GM12878 (cell line): Measurements from ENCODE around the gene METTL9. TPM values are rescaled to one million over a fixed set of nuclear protein-coding genes. Genes with fewer than 3 reads are reported as not detected.
"Not testable (repeated sequence)": the region's sequence is repeated elsewhere in the genome, so short reads cannot be mapped to it uniquely, and the experiment has no call there.

Experiments used
- ATAC-seq: fragments of 200-7000 bp; cut with Tn5 transposase; 3 replicates; pipeline ENCODE4 v1.9.1; 2020; ENCODE audit warnings: mild to moderate bottlenecking, moderate library complexity
- BruUV-seq: library from RNA; stranded (reverse); fragments of 400-500 nt; replicated peaks from 2 replicates; lab custom pipeline; 2021; lab: Mats Ljungman, UMichigan
- CTCF ChIA-PET: fragments of 300-600 bp; sonication (Branson Sonifier 250); formaldehyde crosslinking; extraction: SDS; loops from one replicate; lab custom pipeline; 2021; ENCODE audit warnings: inconsistent platforms; lab: Yijun Ruan, JAX
- POLR2A ChIA-PET: fragments of 350-600 bp; formaldehyde crosslinking; extraction: SDS; loops from one replicate; lab custom pipeline; 2021; ENCODE audit warnings: inconsistent platforms; lab: Charles Lee
- RAD21 ChIA-PET: fragments of 300-600 bp; sonication (Branson Sonifier 250); formaldehyde crosslinking; loops from one replicate; lab custom pipeline; 2023; ENCODE audit warnings: antibody characterized with exemption; ENCODE audit not compliant: unreplicated experiment; lab: Charles Lee
- SMC1A ChIA-PET: fragments of 300-600 bp; sonication (Branson Sonifier 250); formaldehyde crosslinking; loops from one replicate; lab custom pipeline; 2023; ENCODE audit not compliant: unreplicated experiment, uncharacterized antibody; lab: Charles Lee
- DNase-seq: peaks from one replicate; pipeline ENCODE4 v3.0.0-alpha.2; 2011; ENCODE audit warnings: low read depth, low spot score
- FAIRE-seq: peaks from 3 replicates; lab custom pipeline; 2011; peaks lifted over from hg19 to GRCh38; lab: Jason Lieb, UNC
- H2AFZ ChIP-seq: 2 replicates; pipeline ENCODE4 v1.6.0; 2011; ENCODE audit warnings: low read depth, low read length, control low read depth; ENCODE audit not compliant: control insufficient read depth
- H3K27ac ChIP-seq: 2 replicates; pipeline ENCODE4 v1.5.1; 2011; ENCODE audit warnings: control low read depth; ENCODE audit not compliant: control insufficient read depth, insufficient read depth
- H3K27me3 ChIP-seq, 2 experiments: replicated peaks in 1 of 2; 2 replicates each; pipeline versions ENCODE4 v1.6.0 to v1.6.1; 2011; ENCODE audit warnings: low read length in 1 of 2; ENCODE audit not compliant: control insufficient read depth in 2 of 2, insufficient read depth in 2 of 2
- H3K36me3 ChIP-seq, 2 experiments: 2 replicates each; pipeline ENCODE4 v1.5.1; 2011; ENCODE audit warnings: low read length in 1 of 2; ENCODE audit not compliant: control insufficient read depth in 2 of 2, insufficient read depth in 2 of 2
- H3K4me1 ChIP-seq: 2 replicates; pipeline ENCODE4 v1.6.1; 2011; ENCODE audit warnings: mild to moderate bottlenecking, low read length, moderate library complexity, mixed read lengths; ENCODE audit not compliant: control insufficient read depth, insufficient read depth
- H3K4me2 ChIP-seq: 2 replicates; pipeline ENCODE4 v1.6.0; 2011; ENCODE audit warnings: control low read depth; ENCODE audit not compliant: control insufficient read depth, insufficient read depth
- H3K4me3 ChIP-seq: fragments of 200-600 bp; sonication (generic); 2 replicates; pipeline ENCODE4 v1.5.1; 2016
- H3K79me2 ChIP-seq: 2 replicates; pipeline ENCODE4 v1.6.0; 2011; ENCODE audit warnings: low read length; ENCODE audit not compliant: control insufficient read depth, insufficient read depth
- H3K9ac ChIP-seq: 2 replicates; pipeline ENCODE4 v1.8.0; 2011; ENCODE audit warnings: low read length, control low read depth, mixed read lengths; ENCODE audit not compliant: control insufficient read depth, insufficient read depth
- H3K9me3 ChIP-seq: replicated peaks from 3 replicates; pipeline ENCODE4 v1.5.1; 2011; ENCODE audit warnings: mild to moderate bottlenecking, low read length; ENCODE audit not compliant: control insufficient read depth, insufficient read depth
- H4K20me1 ChIP-seq: 2 replicates; pipeline ENCODE4 v1.6.0; 2011; ENCODE audit not compliant: control insufficient read depth, insufficient read depth
- FOXK2 ChIP-seq: fragments of 450-650 bp; IDR thresholded peaks from 2 replicates; pipeline ENCODE4 v1.6.1; 2017; ENCODE audit warnings: mild to moderate bottlenecking, moderate library complexity
- HDAC6 ChIP-seq: fragments of 200-600 bp; sonication (generic); IDR thresholded peaks from one replicate; pipeline ENCODE4 v1.8.0; 2017; ENCODE audit warnings: antibody characterized with exemption; ENCODE audit not compliant: unreplicated experiment
- JUNB ChIP-seq: IDR thresholded peaks from 2 replicates; pipeline ENCODE4 v1.6.1; 2016; ENCODE audit warnings: antibody characterized with exemption, mild to moderate bottlenecking
- LARP7 ChIP-seq: fragments of 450-650 bp; IDR thresholded peaks from 2 replicates; pipeline ENCODE4 v1.6.1; 2017; ENCODE audit warnings: mild to moderate bottlenecking
- NFIC ChIP-seq: IDR thresholded peaks from 2 replicates; pipeline ENCODE4 v1.6.1; 2012; ENCODE audit warnings: low read depth, mild to moderate bottlenecking, inconsistent platforms, low read length, moderate library complexity
- RAD21 ChIP-seq: IDR thresholded peaks from 2 replicates; pipeline ENCODE4 v1.6.1; 2011; ENCODE audit warnings: mild to moderate bottlenecking, low read depth, low read length, moderate library complexity; ENCODE audit not compliant: insufficient read depth
- WGBS: methylation state at CpG from one replicate; pipeline ENCODE4 v1.1.6; 2016; ENCODE audit warnings: low lambda C conversion rate; ENCODE audit not compliant: insufficient replicate concordance, insufficient coverage; ENCODE audit errors: missing lambda C conversion rate; 5-methylcytosine and 5-hydroxymethylcytosine counted together
- in situ Hi-C: fragments of 300-500 bp; cut with MboI; formaldehyde crosslinking; loops from 9 replicates; pipeline ENCODE4 v1.14.3; 2018; ENCODE audit warnings: mixed read lengths
- intact Hi-C: fragments of 100-400 bp; cut with micrococcal nuclease; formaldehyde crosslinking; loops from one replicate; pipeline ENCODE4 v1.14.2; 2022; ENCODE audit not compliant: unreplicated experiment
- polyA plus RNA-seq, 11 experiments: library from polyadenylated mRNA; depleted of rRNA in 4 of 11; unstranded in 6 of 11; stranded (reverse) in 5 of 11; fragments of >200 nt; fragmentation: Nextera tagmentation in 4 of 11; fragmentation: Illumina TruSeq in 1 of 11; extraction: Ambion mirVana in 4 of 11; extraction: Trizol in 1 of 11; gene quantifications; 1 replicate in 1 of 11; 2 replicates in 10 of 11; pipeline versions ENCODE4 v1.2.1 to v1.2.3, GENCODE V29; 2011 to 2016; ENCODE audit warnings: inconsistent platforms in 2 of 11, missing spikeins in 2 of 11, low read depth in 1 of 11
- total RNA-seq, 4 experiments: library from RNA; depleted of rRNA in 3 of 4; stranded (reverse); fragments of >200 nt in 3 of 4; fragmentation: Illumina TruSeq in 1 of 4; extraction: Trizol in 1 of 4; gene quantifications; 2 replicates each; pipeline versions ENCODE4 v1.2.1 to v1.2.3, GENCODE V29; 2013 to 2021
- TF ChIP-seq, protein P1 (sequence below): fragments of 450-650 bp; IDR thresholded peaks from 2 replicates; pipeline ENCODE4 v1.6.1; 2018; ENCODE audit warnings: mild to moderate bottlenecking, low read depth, moderate library complexity; ENCODE audit not compliant: partially characterized antibody

The METTL9 gene
- total and polyA plus RNA-seq, 10 of the 15 experiments (the other 5 are each of a cell fraction or from before 2014, with no cell fraction given) = 19.4 to 119 (median 101) TPM

DNA sequence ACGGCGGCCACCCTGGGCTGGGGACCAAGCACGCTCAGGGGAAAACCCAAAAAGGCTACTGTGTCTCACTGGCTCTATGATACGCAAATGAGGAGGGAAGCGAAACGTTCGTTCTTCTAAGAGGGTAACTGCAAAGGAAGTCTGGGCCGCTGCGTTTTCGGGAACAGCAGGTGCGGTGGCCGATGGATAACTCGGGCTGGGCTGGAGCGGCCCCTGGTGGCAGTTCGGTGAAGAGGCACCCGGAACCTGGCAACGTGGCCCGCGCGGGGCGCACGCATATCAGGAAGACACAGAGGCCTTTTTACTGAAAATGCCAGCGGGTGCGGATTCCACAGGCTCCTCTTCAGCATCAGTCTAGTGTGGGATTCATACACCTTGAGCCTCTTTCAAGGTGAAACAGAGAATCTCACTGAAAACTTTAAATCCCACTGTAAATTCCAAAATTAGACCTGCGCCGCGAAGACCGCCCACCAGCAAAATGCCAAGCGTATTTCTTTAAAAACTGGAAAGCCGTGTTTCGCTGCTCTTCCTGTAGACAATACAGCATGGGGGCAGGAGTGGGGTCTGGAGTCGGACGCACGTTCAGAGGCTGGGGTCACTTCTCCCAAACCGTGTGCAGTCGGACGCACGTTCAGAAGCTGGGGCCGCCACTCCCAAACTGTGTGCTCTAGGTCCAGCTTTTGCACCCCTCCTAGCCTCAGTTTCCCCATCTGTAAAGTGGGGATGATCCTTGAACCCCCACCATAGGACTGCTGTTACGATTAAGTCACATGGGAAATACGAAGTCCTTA, 44.4 kb upstream of the METTL9 start (continued):
- TF ChIP-seq, protein P1, sequence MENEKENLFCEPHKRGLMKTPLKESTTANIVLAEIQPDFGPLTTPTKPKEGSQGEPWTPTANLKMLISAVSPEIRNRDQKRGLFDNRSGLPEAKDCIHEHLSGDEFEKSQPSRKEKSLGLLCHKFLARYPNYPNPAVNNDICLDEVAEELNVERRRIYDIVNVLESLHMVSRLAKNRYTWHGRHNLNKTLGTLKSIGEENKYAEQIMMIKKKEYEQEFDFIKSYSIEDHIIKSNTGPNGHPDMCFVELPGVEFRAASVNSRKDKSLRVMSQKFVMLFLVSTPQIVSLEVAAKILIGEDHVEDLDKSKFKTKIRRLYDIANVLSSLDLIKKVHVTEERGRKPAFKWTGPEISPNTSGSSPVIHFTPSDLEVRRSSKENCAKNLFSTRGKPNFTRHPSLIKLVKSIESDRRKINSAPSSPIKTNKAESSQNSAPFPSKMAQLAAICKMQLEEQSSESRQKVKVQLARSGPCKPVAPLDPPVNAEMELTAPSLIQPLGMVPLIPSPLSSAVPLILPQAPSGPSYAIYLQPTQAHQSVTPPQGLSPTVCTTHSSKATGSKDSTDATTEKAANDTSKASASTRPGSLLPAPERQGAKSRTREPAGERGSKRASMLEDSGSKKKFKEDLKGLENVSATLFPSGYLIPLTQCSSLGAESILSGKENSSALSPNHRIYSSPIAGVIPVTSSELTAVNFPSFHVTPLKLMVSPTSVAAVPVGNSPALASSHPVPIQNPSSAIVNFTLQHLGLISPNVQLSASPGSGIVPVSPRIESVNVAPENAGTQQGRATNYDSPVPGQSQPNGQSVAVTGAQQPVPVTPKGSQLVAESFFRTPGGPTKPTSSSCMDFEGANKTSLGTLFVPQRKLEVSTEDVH = no peak
- TF ChIP-seq JUNB = 0 out of 2 replicates have a peak, but pooled peaks have one; percentile 18
- TF ChIP-seq RAD21 = peak; percentile 99
- TF ChIP-seq NFIC = no peak; the same call in 1 of the 2 replicates
- TF ChIP-seq FOXK2 = no peak
- TF ChIP-seq LARP7 = no peak
- no peak for TF ChIP-seq HDAC6
- TF ChIP-seq, all 136 proteins: peak for 69

DNA sequence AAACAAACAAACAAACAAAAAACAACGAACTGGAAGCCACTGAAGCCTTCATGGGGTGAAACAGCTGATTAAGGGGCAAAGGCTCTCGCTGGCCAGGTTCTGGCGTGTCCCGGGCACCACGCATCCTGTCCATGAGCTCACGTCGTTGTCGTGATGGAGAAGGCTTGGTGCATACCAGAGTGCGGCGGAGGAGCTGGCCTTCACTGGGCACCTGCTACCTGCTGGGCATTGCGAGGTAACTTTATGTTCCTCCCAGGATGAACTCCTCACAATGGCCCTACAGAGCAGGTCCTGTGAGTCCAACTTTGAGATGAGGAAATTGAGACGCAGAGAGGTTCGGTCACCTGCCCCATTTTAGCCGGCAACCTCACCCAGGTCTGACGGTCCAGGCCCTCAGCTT, 43.8 kb upstream of the METTL9 start:
- ChIA-PET RAD21 (interaction anchor here (1.1 kb wide), 1 partner anchor 252 kb away, joined by 3 read pairs; no protein-coding TSS in a partner anchor), CTCF (interaction anchor here (0.6 to 1.2 kb wide), 4 partner anchors 10 to 1422 kb away, joined by 3 to 4 read pairs (median 4); no protein-coding TSS in a partner anchor), SMC1A (interaction anchor here (1.0 to 1.9 kb wide), 3 partner anchors 11 to 255 kb away, joined by 3 to 8 read pairs (median 4); no protein-coding TSS in a partner anchor)
- H3K9ac ChIP-seq, H3K9me3 ChIP-seq, H2AFZ ChIP-seq, H3K27me3 ChIP-seq, H3K4me1 ChIP-seq, H3K79me2 ChIP-seq, H4K20me1 ChIP-seq, ATAC-seq, POLR2A ChIA-PET, H3K4me2 ChIP-seq, H3K36me3 ChIP-seq, H3K4me3 ChIP-seq, DNase-seq, BruUV-seq, H3K27ac ChIP-seq: not testable (repeated sequence)
- in situ Hi-C loops = loop anchor here (5.0 to 10.0 kb wide), 4 partner anchors 261 to 1509 kb away; no protein-coding TSS in a partner anchor
- intact Hi-C loops = loop anchor here (2.0 kb wide), 4 partner anchors 255 to 1505 kb away; partner anchors contain the start of gene LDAF1
- WGBS = 89% methylated on average over 15 of the region's 15 CpGs
- peak; percentile 56 for FAIRE-seq

DNA sequence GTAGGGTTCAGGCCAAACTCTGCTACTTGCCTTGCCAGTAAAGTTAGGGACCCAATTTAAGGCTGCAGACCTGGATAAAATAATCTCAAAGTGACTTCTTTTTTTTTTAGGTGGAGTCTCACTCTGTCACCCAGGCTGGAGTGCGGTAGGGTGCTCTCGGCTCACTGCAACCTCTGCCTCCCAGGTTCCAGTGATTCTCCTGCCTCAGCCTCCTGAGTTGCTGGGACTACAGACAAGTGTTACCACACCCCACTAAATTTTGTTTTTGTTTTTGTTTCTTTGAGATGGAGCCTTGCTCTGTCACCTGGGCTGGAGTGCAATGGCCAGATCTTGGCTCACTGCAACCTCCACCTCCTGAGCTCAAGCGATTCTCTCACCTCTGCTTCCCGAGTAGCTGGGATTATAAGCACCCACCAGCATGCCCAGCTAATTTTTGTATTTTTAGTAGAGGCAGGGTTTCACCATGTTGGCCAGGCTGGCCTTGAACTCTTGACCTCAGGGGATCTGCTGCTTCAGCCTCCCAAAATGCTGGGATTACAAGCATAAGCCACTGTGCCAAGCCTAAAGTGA, 43.3 kb upstream of the METTL9 start:
- not testable (repeated sequence) for H3K4me3 ChIP-seq, DNase-seq

More for the DNA sequence above, 43.3 kb upstream of the METTL9 start:
- H3K9ac ChIP-seq, intact Hi-C loops, H3K4me1 ChIP-seq, FAIRE-seq, H3K27ac ChIP-seq, H3K27me3 ChIP-seq, ATAC-seq, POLR2A ChIA-PET, H3K79me2 ChIP-seq, H3K36me3 ChIP-seq, H3K4me2 ChIP-seq, BruUV-seq, H3K9me3 ChIP-seq, H4K20me1 ChIP-seq, H2AFZ ChIP-seq: not testable (repeated sequence)
- in situ Hi-C loops = loop anchor here (5.0 to 10.0 kb wide), 4 partner anchors 261 to 1509 kb away; no protein-coding TSS in a partner anchor
- WGBS = 89% methylated on average over 4 of the region's 4 CpGs
- ChIA-PET SMC1A (interaction anchor here (0.6 to 1.9 kb wide), 4 partner anchors 10 to 1069 kb away, joined by 3 to 8 read pairs (median 4); no protein-coding TSS in a partner anchor), RAD21 (interaction anchor here (0.6 to 1.3 kb wide), 3 partner anchors 253 to 1380 kb away, joined by 3 to 5 read pairs (median 3); no protein-coding TSS in a partner anchor), CTCF (interaction anchor here (0.7 to 1.2 kb wide), 4 partner anchors 9 to 1768 kb away, joined by 3 to 5 read pairs (median 4); no protein-coding TSS in a partner anchor)
